Effector memory CD4-positive, alpha-beta T cell (primary cell): Measurements from ENCODE around the gene CA11.
A peak's percentile ranks its signal among the peaks of the same experiment; 100 is the strongest.
"Not testable (repeated sequence)": the region's sequence is repeated elsewhere in the genome, so short reads cannot be mapped to it uniquely, and the experiment has no call there.

Experiments
- DNase-seq, 3 donors: peaks; one replicate each; pipeline ENCODE4 v3.0.0-alpha.2; 2020
- H3K27ac ChIP-seq: 2 replicates; pipeline ENCODE4 v1.7.0; 2013; ENCODE audit warnings: mild to moderate bottlenecking, low read length, moderate library complexity; ENCODE audit not compliant: insufficient read depth, poor library complexity, severe bottlenecking
- H3K27me3 ChIP-seq: replicated peaks from 2 replicates; pipeline ENCODE4 v1.7.0; 2013; ENCODE audit warnings: mild to moderate bottlenecking, low read length; ENCODE audit not compliant: insufficient read depth, control insufficient read depth, poor library complexity, severe bottlenecking
- H3K36me3 ChIP-seq: 2 replicates; pipeline ENCODE4 v1.7.0; 2013; ENCODE audit warnings: mild to moderate bottlenecking, low read length, moderate library complexity; ENCODE audit not compliant: control insufficient read depth, insufficient read depth
- H3K4me1 ChIP-seq: 2 replicates; pipeline ENCODE4 v1.7.0; 2013; ENCODE audit warnings: low read length, mild to moderate bottlenecking; ENCODE audit not compliant: control insufficient read depth, insufficient read depth, poor library complexity, severe bottlenecking
- H3K4me3 ChIP-seq: 2 replicates; pipeline ENCODE4 v1.7.0; 2013; ENCODE audit warnings: low read length, low read depth, mild to moderate bottlenecking; ENCODE audit not compliant: insufficient read depth, poor library complexity, severe bottlenecking
- H3K9me3 ChIP-seq: 2 replicates; pipeline ENCODE4 v1.7.0; 2013; ENCODE audit warnings: mild to moderate bottlenecking, low read length, moderate library complexity; ENCODE audit not compliant: control insufficient read depth

Gene CA11

DNA sequence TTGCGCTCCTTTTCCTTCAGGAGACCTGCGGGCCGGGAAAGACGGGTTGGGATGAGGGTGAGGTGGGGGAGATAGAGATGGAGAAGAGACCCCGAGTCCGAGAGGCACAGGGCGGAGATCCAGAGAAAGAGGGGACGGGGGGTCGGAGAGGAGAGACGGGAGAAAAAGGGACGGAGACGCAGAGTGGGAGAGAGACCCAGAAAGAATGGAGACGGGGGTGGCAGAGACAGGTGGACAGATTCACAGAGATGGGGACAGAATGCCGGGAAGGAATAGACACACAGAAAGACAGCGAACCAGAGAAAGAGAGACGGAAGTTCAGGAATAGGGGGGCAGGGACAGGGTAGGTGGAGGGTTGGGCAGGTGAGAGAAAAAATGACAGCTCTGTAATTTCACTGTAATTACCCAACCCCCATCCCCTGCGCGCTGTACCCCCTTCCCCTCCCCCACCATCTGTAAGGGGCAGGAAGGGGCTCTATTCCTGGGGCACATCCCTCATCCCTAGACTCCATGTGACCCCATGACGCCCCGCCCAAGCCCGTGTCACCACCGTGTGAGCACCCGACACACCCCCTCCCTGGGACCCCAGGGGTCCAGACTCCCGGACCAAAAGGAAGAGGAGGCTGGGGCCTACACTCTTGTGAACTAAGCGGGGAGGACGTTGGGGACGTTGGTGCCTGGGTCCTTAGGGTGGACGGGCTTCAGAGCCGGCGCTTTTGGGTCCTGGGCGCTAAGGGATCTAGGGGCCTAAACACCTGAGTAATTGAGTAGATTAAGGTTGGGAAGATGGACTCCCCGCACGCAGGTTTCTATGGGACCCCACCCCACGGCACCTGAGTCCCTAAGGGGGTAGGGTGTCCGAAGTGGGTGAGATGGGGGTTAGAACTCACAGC lies 9.8 kb downstream of the CA11 start:
- peaks cover 22% of the 10 kb centered on the region for H3K4me1 ChIP-seq
- H3K27me3 ChIP-seq, result no peaks in the 10 kb centered on the region
- no peaks in the 10 kb centered on the region for H3K9me3 ChIP-seq
- peak overlapping the region; percentile 88 for H3K27ac ChIP-seq
- peaks cover 20% of the 10 kb centered on the region for H3K36me3 ChIP-seq
- DNase-seq, result no peak
- H3K4me3 ChIP-seq, result peak overlapping the region; percentile 95

DNA sequence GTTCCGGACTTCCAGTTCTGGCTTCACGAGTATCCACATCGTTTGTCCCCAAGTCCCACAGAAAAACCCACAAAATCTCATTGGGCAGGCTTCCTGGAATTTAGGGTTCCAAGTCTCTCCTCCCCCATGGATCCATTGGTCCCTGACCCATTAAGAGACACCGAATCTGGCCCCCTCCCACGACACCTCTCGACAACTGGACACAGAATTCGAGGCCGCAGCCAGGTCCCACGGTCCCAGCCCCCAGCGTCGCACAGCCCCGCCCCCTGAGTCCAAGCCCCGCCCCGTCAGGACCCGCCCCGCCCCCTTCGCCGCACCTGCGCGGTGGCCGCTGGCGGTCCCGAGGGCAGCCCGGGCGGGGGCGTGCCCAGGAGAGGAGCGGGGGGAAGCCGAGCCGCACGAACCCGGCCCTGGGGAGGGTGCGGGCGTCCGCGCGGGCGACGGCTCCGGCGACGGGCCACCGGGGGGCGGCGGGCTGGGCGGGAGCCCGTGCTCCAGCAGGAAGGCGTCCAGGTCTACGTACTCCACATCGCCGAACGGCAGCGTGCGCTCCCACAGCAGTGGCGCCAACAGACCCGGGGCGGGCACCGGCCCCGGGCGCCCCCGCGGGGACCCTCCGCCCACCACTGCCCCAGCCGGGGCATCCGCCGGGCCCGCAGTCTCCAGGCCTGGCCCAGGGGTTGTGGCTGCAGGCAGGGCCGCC lies 10.6 kb downstream of the CA11 start:
- Histone ChIP-seq H3K4me3 (peak overlapping the region; percentile 95), H3K27me3 (no peaks in the 10 kb centered on the region), H3K36me3 (peaks cover 28% of the 10 kb centered on the region), H3K4me1 (peaks cover 27% of the 10 kb centered on the region), H3K27ac (peak overlapping the region; percentile 88), H3K9me3 (no peaks in the 10 kb centered on the region)
- DNase-seq, result peak; percentile 55 to 62 (median 61)

DNA sequence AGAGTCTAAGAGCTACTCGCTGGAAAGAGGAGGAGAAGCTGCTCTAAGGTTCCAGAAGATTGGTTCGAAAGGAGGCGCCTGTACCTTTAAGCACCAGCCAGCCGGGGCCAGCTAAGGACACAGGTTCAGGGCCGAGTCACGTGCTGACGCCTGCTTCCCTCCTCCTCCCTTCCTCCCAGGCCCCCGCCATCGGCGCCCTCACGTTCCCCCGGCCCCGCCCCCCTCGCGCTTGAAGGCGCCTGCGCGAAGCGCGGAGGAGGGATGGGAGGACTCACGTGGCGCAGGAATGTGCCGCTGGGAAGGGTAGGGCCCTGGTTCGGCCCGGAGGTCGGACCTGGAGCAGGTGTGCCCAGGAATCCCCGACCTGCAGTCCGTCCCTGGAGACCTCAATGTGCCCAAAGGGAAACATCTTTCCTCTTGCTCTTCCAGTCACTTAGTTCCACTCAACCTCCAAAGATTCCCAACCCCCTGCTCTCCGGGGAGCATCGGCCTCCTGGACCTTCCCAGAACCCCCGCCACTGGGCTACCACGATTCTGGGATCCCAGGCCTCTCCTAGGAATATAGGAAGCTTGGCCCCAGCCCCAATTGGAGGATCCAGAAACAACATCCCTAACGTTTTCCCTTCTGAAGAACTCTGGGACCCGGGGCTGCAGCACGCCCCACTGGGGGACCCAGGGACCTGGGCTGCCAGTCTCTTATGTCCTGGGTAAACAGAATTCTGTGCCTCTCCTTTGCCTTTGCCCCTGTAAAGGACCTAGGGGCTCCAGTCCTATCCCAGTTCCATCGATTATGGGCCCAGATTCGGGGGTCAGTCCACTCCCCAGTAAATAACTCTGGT lies 11.3 kb downstream of the CA11 start:
- DNase-seq, result peak; percentile 81 to 89 (median 82)
- Histone ChIP-seq H3K27ac (peak overlapping the region; percentile 88), H3K9me3 (no peaks in the 10 kb centered on the region), H3K36me3 (peaks cover 36% of the 10 kb centered on the region), H3K27me3 (no peaks in the 10 kb centered on the region), H3K4me1 (peaks cover 29% of the 10 kb centered on the region), H3K4me3 (peak overlapping the region; percentile 95)

DNA sequence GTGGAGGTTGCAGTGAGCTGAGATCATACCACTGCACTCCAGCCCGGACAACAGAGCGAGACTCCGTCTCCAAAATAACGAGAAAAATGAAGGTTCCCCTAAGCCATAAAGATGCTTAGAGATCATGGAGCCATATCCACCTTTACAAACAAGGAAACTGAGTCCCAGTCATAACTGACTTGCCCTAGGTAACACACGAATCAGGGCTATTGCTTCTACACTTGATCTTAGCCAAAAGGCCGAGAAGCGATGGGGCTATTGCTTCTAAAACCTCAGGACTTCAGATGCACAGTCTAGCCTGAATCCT lies 12.0 kb downstream of the CA11 start:
- no peaks in the 10 kb centered on the region for H3K27me3 ChIP-seq
- no peaks in the 10 kb centered on the region for H3K9me3 ChIP-seq
- peak overlapping the region; percentile 31 for H3K4me3 ChIP-seq
- H3K27ac ChIP-seq, result peak overlapping the region; percentile 88
- no peak for DNase-seq
- peaks cover 29% of the 10 kb centered on the region for H3K4me1 ChIP-seq
- H3K36me3 ChIP-seq, result peaks cover 38% of the 10 kb centered on the region

DNA sequence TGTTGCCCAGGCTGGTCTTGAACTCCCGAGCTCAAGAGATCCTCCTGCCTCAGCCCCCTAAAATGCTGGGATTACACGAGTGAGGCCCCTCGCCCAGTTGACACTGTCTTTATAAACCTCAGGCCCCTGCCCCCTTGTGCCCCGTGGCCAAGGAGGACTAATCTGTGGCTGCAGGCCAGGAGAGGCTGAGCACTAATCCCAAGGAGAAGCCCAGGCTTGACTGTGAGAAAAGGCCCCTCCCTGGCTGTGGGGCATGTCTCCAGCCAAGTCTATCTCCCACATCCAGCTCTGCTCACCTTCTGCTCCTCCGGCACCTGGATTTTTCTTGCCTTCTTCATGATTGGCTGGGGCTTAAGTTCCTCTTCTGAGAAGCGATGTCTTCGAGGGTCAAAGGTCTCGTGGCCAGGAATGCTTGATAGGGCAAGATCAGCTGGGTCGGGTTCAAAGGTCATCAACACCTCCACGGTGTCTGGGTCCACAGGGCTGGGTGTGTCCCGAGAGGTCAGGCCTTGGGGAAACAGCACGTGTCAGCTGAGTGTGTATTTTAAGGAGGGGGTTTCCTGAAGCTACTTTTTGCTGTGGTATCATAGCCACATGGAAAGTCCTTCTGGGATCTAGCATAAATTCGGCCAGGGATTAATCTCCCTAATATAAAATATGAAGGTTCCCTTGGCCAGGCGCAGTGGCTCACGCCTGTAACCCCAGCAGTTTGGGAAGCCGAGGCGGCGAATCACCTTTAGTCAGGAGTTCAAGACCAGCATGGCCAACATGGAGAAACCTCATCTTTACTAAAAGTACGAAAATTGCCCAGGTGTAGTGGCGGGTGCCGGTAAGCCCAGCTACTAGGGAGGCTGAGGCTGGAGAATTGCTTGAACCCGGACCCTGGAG lies 12.6 kb downstream of the CA11 start:
- H3K27me3 ChIP-seq, result no peaks in the 10 kb centered on the region
- H3K36me3 ChIP-seq, result peaks cover 38% of the 10 kb centered on the region
- no peak for DNase-seq
- H3K27ac ChIP-seq, result peak overlapping the region; percentile 88
- no peaks in the 10 kb centered on the region for H3K9me3 ChIP-seq
- no peak overlapping the region for H3K4me3 ChIP-seq
- peaks cover 29% of the 10 kb centered on the region for H3K4me1 ChIP-seq

DNA sequence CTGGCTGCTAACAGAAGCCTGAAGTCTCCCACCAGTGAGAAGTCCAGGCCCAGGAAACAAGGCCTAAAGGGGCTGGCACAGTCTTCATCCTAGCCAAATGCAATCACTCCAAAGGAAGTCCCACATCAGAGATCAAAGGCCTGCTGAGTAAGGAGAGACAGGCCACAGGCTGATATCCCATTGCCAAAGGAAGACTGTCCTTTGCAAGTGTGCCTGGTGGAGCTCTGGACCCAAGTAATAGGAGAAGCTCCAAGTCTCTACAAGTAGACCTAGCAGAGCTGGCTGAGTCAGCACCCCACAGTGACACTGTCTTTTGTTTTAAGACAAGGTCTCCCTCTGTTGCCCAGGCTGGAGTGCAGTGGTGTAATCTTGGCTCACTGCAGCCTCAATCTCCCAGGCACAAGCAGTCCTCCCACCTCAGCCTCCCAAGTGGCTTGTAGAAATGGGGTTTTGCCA lies 13.3 kb downstream of the CA11 start:
- Histone ChIP-seq H3K4me3 (no peak overlapping the region), H3K36me3 (peaks cover 38% of the 10 kb centered on the region), H3K27me3 (no peaks in the 10 kb centered on the region), H3K9me3 (no peaks in the 10 kb centered on the region), H3K27ac (no peak overlapping the region), H3K4me1 (peaks cover 29% of the 10 kb centered on the region)
- DNase-seq, result no peak

DNA sequence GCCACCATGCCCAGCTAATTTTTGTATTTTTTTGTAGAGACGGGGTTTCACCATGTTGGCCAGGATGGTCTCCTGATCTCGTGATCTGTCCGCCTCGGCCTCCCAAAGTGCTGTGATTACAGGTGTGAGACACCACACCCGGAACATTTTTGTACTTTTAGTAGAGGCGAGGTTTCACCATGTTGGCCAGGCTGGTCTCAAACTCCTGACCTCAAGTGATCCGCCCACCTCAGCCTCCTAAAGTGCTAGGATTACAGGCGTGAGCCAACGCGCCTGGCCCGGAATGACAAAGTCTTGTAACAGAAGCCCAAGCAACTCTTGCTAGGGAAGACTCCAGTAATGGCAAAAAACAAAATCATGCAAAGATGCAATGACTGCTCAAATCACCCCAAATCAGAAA lies 13.7 kb downstream of the CA11 start:
- H3K9me3 ChIP-seq, result not testable (repeated sequence)

DNA sequence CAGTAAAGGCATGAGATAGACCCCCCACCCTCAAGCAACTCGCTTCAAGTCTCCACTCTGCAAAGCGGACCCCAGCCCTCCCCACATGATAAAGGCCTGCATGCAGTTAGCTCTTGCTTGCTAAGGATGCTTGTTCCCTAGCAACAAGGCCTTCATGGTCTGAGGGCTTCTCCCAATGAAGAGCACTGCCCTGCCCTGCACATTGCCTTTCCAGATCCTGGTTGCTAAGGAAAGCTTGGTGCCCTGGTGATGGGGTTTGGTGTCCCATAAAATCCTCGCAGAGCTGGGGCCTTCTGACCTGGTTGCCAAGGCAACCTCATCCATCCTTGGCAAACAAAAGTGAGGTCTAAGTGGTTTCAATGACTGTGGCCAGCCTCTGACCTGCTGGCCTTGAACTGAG lies 14.8 kb downstream of the CA11 start:
- Histone ChIP-seq H3K4me3 (no peak overlapping the region), H3K36me3 (peaks cover 38% of the 10 kb centered on the region), H3K4me1 (peaks cover 32% of the 10 kb centered on the region)

More for the DNA sequence above, 13.7 kb downstream of the CA11 start:
- H3K36me3 ChIP-seq, result peaks cover 38% of the 10 kb centered on the region
- H3K27ac ChIP-seq, DNase-seq, H3K4me3 ChIP-seq, H3K27me3 ChIP-seq: not testable (repeated sequence)
- H3K4me1 ChIP-seq, result peaks cover 30% of the 10 kb centered on the region

More for the DNA sequence above, 14.8 kb downstream of the CA11 start:
- H3K27ac ChIP-seq, result no peak overlapping the region
- no peaks in the 10 kb centered on the region for H3K9me3 ChIP-seq
- H3K27me3 ChIP-seq, result no peaks in the 10 kb centered on the region
- DNase-seq, result no peak
